ENCODE measurements around the gene IRF9.

The IRF9 gene

DNA sequence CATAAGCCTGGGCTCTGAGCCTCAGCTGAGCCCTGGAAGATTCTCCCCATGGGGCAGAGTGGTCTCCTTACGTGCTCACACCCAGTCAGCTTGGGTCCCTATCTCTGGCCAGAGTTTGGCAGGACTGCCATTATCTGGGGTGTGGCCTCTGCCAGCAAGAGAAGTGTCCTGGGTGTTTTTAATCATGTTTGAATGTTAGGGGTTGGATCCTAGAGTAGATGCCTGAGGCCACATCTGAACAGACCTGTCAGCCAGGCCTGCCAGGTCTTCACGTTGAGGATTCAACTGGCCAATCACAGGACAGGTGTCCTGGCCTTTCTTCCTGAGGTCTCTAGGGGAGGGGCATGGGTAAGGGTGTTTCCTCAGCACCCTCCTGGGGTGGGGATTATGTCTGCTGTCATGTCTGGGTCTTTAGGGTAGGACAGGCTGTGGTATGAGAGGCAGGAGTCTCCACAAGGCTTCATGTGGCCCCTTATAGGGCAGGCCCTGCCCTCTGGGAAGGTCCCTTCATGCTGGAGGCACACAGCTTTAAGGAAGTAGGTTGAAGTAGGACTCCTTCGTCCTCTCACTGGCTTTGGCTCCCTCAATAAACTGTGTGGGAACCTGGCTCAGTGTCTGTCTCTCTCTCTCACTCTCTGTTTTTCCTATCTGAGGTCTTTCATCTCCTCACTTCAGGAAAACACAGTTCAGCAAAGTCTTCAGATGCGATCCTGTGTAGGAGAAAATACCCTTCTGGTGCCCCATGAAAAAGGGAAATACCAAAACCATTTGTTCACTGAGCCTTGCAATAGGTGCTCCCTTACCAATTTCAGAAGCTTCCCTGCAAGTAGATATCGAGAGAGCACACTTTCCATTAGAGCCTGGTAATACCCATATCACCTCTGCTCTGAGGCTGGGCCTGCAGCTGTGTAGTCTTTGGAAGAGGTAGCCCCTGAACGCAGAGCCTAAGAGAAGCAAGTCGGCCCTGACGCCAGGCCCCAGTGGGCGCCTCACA is 37.3 kb upstream of the IRF9 start:
- ChIA-PET POLR2A (interaction anchor here (0.7 to 3.2 kb wide), 2 partner anchors 9 to 13 kb away, joined by 3 to 18 read pairs; partner anchors contain the start of genes DCAF11 and NRL), CTCF (interaction anchor here (1.0 to 6.5 kb wide), 11 partner anchors 9 to 553 kb away, joined by 3 to 38 read pairs (median 5); partner anchors contain the start of genes DCAF11, IRF9 and NRL)
- DNase-seq (ENCODE audit: extremely low spot score): peak; percentile 45
- TF ChIP-seq, protein P1, sequence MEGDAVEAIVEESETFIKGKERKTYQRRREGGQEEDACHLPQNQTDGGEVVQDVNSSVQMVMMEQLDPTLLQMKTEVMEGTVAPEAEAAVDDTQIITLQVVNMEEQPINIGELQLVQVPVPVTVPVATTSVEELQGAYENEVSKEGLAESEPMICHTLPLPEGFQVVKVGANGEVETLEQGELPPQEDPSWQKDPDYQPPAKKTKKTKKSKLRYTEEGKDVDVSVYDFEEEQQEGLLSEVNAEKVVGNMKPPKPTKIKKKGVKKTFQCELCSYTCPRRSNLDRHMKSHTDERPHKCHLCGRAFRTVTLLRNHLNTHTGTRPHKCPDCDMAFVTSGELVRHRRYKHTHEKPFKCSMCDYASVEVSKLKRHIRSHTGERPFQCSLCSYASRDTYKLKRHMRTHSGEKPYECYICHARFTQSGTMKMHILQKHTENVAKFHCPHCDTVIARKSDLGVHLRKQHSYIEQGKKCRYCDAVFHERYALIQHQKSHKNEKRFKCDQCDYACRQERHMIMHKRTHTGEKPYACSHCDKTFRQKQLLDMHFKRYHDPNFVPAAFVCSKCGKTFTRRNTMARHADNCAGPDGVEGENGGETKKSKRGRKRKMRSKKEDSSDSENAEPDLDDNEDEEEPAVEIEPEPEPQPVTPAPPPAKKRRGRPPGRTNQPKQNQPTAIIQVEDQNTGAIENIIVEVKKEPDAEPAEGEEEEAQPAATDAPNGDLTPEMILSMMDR (IDR thresholded peaks at IDR 0.05; ENCODE audit: control extremely low read depth, extremely low read depth, low read depth, missing control alignments): no peak

DNA sequence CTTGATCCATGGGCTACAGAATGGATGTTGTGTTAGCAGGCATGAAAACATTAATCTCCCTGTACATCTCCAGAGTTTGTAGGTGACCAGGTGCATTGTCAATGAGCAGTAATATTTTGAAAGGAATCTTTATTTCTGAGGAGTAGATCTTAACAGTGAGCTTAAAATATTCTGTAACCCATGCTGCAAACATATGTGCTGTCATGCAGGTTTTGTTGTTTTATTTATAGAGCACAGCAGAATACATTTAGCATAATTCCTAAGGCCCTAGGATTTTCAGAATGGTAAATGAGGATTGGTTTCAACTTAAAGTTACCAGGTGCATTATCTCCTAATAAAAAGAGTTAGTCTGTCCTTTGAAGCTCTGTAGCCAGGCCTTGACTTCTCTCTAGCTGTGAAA is 34.1 kb upstream of the IRF9 start:
- TF ChIP-seq, protein P1 (IDR thresholded peaks at IDR 0.05; ENCODE audit: control extremely low read depth, extremely low read depth, low read depth, missing control alignments): no peak
- no peak for DNase-seq (ENCODE audit: extremely low spot score)
- ChIA-PET CTCF (interaction anchor here (1.0 to 9.1 kb wide), 7 partner anchors 9 to 37 kb away, joined by 3 to 58 read pairs (median 5); partner anchors contain the start of genes DCAF11, EMC9, IRF9 and NRL), POLR2A (interaction anchor here (1.8 to 2.2 kb wide), 2 partner anchors 9 to 12 kb away, joined by 7 read pairs; partner anchors contain the start of genes DCAF11, NRL and PSME1)

DNA sequence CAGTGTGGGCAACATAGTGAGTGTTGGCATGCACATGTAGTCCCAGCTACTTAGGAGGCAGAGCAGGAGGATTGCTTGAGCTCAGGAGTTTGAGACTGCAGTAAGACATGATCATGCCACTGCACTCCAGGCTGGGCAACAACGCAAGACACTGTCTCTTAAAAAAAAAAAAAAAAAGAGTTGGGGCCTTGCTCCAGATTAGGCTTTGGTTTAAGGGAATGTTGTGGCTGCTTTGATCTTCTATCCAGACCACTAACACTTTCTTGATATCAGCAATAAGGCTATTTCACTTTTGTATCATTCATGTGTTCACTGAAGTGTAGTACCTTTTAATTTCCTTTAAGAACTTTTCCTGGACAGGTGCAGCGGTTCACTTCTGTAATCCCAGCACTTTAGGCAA is 33.4 kb upstream of the IRF9 start:
- no peak for DNase-seq (ENCODE audit: extremely low spot score)
- TF ChIP-seq, protein P1 (IDR thresholded peaks at IDR 0.05; ENCODE audit: control extremely low read depth, extremely low read depth, low read depth, missing control alignments): no peak
- POLR2A ChIA-PET: interaction anchor here (1.8 to 2.2 kb wide), 2 partner anchors 8 to 13 kb away, joined by 7 read pairs; partner anchors contain the start of genes DCAF11, NRL and PSME1
- CTCF ChIA-PET: interaction anchor here (1.0 to 9.1 kb wide), 4 partner anchors 11 to 34 kb away, joined by 3 to 58 read pairs (median 21); partner anchors contain the start of genes DCAF11, IRF9 and NRL

DNA sequence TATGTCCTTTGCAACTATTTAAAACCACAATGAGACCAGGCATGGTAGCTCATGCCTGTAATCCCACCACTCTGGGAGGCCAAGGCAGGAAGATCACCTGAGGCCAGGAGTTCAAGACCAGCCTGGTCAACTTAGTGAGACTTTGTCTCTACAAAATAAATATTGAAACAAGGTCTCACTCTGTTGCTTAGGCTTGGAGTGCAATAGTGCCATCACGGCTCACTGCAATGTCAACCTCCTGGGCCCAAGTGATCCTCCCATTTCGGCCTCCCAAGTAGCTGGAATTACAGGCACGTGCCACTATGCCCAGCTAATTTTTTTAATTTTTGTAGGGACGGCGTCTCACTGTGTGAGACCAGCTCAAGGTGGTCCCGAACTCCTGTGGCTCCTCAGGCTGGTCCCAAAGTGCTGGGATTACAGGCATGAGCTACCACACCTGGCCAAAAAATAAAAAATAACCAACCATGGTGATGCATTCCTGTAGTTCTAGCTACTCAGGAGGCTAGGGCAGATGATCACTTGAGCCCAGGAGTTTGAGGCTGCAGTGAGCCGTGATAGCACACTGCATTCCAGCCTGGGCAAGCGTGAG is 31.6 kb upstream of the IRF9 start:
- TF ChIP-seq, protein P1 (IDR thresholded peaks at IDR 0.05; ENCODE audit: control extremely low read depth, extremely low read depth, low read depth, missing control alignments): no peak
- no peak for DNase-seq (ENCODE audit: extremely low spot score)
- ChIA-PET POLR2A (interaction anchor here (1.5 kb wide), 1 partner anchor 15 kb away, joined by 3 read pairs; the partner anchor contains the start of genes DCAF11 and NRL), CTCF (interaction anchor here (1.7 to 9.1 kb wide), 2 partner anchors 12 to 21 kb away, joined by 7 to 58 read pairs; partner anchors contain the start of genes DCAF11 and NRL)

DNA sequence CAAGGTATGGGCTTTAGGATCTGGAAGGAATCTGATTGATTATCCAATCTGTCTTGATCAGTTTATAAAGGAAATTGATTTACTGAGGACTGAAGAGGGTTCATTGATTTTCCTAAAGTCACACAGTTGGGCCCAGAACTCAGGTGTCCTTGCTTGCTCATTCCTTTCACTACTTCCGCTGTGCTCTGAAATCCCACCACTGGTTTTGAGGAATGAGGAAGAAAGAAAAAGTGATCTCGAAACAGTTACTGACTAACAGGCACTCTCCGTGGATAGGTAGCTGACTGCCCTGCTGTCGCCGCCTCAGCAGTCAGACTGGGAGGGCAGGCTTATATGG is 30.7 kb upstream of the IRF9 start, which contains the start of gene FITM1:
Gene FITM1, plus strand, starts transcription at position 280 of the 337 bp plus-strand sequence. CDS start 905 bp downstream, outside the sequence.
- no peak for DNase-seq (ENCODE audit: extremely low spot score)
- TF ChIP-seq, protein P1 (IDR thresholded peaks at IDR 0.05; ENCODE audit: control extremely low read depth, extremely low read depth, low read depth, missing control alignments): no peak
- CTCF ChIA-PET: interaction anchor here (9.1 kb wide), 1 partner anchor 13 kb away, joined by 58 read pairs; the partner anchor contains the start of genes DCAF11 and NRL
- POLR2A ChIA-PET: interaction anchor here (1.5 kb wide), 1 partner anchor 16 kb away, joined by 3 read pairs; the partner anchor contains the start of genes DCAF11 and NRL

Data from GM10248 (cell line).